Hepatocyte (in vitro differentiated cells): Measurements from ENCODE around the gene MFSD2A. TPM values are rescaled to one million over a fixed set of nuclear protein-coding genes. Genes with fewer than 3 reads are reported as not detected.

Experiments used
- DNase-seq: peaks from one replicate; pipeline ENCODE4 v3.0.0-alpha.2; 2016; ENCODE audit warnings: low spot score
- H2AFZ ChIP-seq: fragments of 200-600 bp; sonication (generic); 2 replicates; pipeline ENCODE4 v1.6.0; 2016; ENCODE audit warnings: antibody characterized with exemption, mild to moderate bottlenecking
- H3K27ac ChIP-seq: fragments of 200-600 bp; sonication (generic); 2 replicates; pipeline ENCODE4 v1.5.1; 2016; ENCODE audit warnings: mild to moderate bottlenecking
- H3K27me3 ChIP-seq: fragments of 200-600 bp; sonication (generic); 2 replicates; pipeline ENCODE4 v1.6.1; 2016
- H3K36me3 ChIP-seq: fragments of 200-600 bp; sonication (generic); replicated peaks from 2 replicates; pipeline ENCODE4 v1.5.1; 2016; ENCODE audit warnings: low read depth; ENCODE audit not compliant: insufficient read depth
- H3K4me1 ChIP-seq: fragments of 200-600 bp; sonication (generic); 2 replicates; pipeline ENCODE4 v1.5.1; 2016; ENCODE audit warnings: mild to moderate bottlenecking, moderate library complexity; ENCODE audit not compliant: insufficient read depth
- H3K4me2 ChIP-seq: fragments of 200-600 bp; sonication (generic); 2 replicates; pipeline ENCODE4 v1.6.0; 2016
- H3K4me3 ChIP-seq: fragments of 200-600 bp; sonication (generic); 2 replicates; pipeline ENCODE4 v1.5.1; 2016; ENCODE audit warnings: mild to moderate bottlenecking
- H3K79me2 ChIP-seq: fragments of 200-600 bp; sonication (generic); 2 replicates; pipeline ENCODE4 v1.6.0; 2017; ENCODE audit warnings: mild to moderate bottlenecking
- H3K9me2 ChIP-seq: fragments of 200-600 bp; sonication (generic); replicated peaks from 2 replicates; pipeline ENCODE4 v1.6.0; 2017; ENCODE audit warnings: mild to moderate bottlenecking; ENCODE audit not compliant: insufficient read depth
- H3K9me3 ChIP-seq: fragments of 200-600 bp; sonication (generic); 2 replicates; pipeline ENCODE4 v1.5.1; 2016; ENCODE audit warnings: low read depth, mild to moderate bottlenecking
- H4K20me1 ChIP-seq: fragments of 200-600 bp; sonication (generic); 2 replicates; pipeline ENCODE4 v1.6.0; 2016; ENCODE audit warnings: mild to moderate bottlenecking; ENCODE audit not compliant: insufficient read depth, poor library complexity, severe bottlenecking
- CTCF ChIP-seq: fragments of 200-600 bp; sonication (generic); IDR thresholded peaks from 2 replicates; pipeline ENCODE4 v1.5.1; 2016; ENCODE audit warnings: antibody characterized with exemption, mild to moderate bottlenecking; ENCODE audit not compliant: poor library complexity
- EZH2 ChIP-seq: fragments of 200-600 bp; sonication (generic); IDR thresholded peaks from 2 replicates; pipeline ENCODE4 v1.6.1; 2016; ENCODE audit warnings: antibody characterized with exemption, mild to moderate bottlenecking, borderline replicate concordance
- EZH2phosphoT487 ChIP-seq: fragments of 200-600 bp; sonication (generic); IDR thresholded peaks from one replicate; pipeline ENCODE4 v1.6.1; 2018; ENCODE audit warnings: antibody characterized with exemption, mild to moderate bottlenecking, low read depth, moderate library complexity; ENCODE audit not compliant: unreplicated experiment, severe bottlenecking
- WGBS: methylation state at CpG from one replicate; pipeline ENCODE4 v1.1.6; 2016; ENCODE audit warnings: low lambda C conversion rate; ENCODE audit errors: missing lambda C conversion rate; 5-methylcytosine and 5-hydroxymethylcytosine counted together
- polyA plus RNA-seq: library from polyadenylated mRNA; unstranded; fragments of >200 nt; fragmentation: Nextera tagmentation; extraction: Ambion mirVana; gene quantifications from 2 replicates; pipeline ENCODE4 v1.2.1, GENCODE V29; 2016
- total RNA-seq: library from RNA; depleted of rRNA; stranded (reverse); fragments of >200 nt; gene quantifications from 2 replicates; pipeline ENCODE4 v1.2.3, GENCODE V29; 2014

Gene MFSD2A
- total and polyA plus RNA-seq, 2 experiments from 2014 or later, result 4.8 to 9.8 TPM

- TF ChIP-seq EZH2phosphoT487, result no peak
- no peak for TF ChIP-seq EZH2
- no peak for TF ChIP-seq CTCF
- WGBS, result 71% methylated on average over 4 of the region's 4 CpGs
- Histone ChIP-seq H2AFZ (no peak overlapping the region), H3K4me1 (no peaks in the 10 kb centered on the region), H3K79me2 (no peaks in the 10 kb centered on the region), H3K9me3 (no peaks in the 10 kb centered on the region), H3K4me2 (no peak overlapping the region), H3K9me2 (no peaks in the 10 kb centered on the region), H3K4me3 (no peak overlapping the region), H3K27me3 (no peaks in the 10 kb centered on the region), H3K36me3 (no peaks in the 10 kb centered on the region), H4K20me1 (no peaks in the 10 kb centered on the region), H3K27ac (peak overlapping the region; percentile 56)
- DNase-seq, result no peak
Observed at GRCh38 chr1:39947260-39947659, 7.7 kb upstream of the MFSD2A start.

GRCh38 chr1:39949891-39950290, 5.1 kb upstream of the MFSD2A start:
- Histone ChIP-seq H3K9me2 (no peaks in the 10 kb centered on the region), H3K27ac (no peak overlapping the region), H4K20me1 (no peaks in the 10 kb centered on the region), H3K36me3 (no peaks in the 10 kb centered on the region), H3K4me3 (no peak overlapping the region), H3K9me3 (no peaks in the 10 kb centered on the region), H3K4me2 (no peak overlapping the region), H3K79me2 (no peaks in the 10 kb centered on the region), H3K4me1 (peaks cover 3% of the 10 kb centered on the region), H3K27me3 (no peaks in the 10 kb centered on the region), H2AFZ (no peak overlapping the region)
- 72% methylated on average over 2 of the region's 2 CpGs for WGBS
- DNase-seq, result no peak
- TF ChIP-seq CTCF (no peak), EZH2phosphoT487 (no peak), EZH2 (no peak)

GRCh38 chr1:39951926-39952325, 3.0 kb upstream of the MFSD2A start:
- no peaks in the 10 kb centered on the region for H3K36me3 ChIP-seq
- no peaks in the 10 kb centered on the region for H3K9me3 ChIP-seq
- no peak overlapping the region for H3K4me2 ChIP-seq
- no peak overlapping the region for H3K27ac ChIP-seq
- H3K27me3 ChIP-seq, result no peaks in the 10 kb centered on the region
- peaks cover 11% of the 10 kb centered on the region for H3K4me1 ChIP-seq
- no peaks in the 10 kb centered on the region for H3K9me2 ChIP-seq
- H2AFZ ChIP-seq, result no peak overlapping the region
- no peak for DNase-seq
- no peak overlapping the region for H3K4me3 ChIP-seq
- H3K79me2 ChIP-seq, result no peaks in the 10 kb centered on the region
- 85% methylated on average over 3 of the region's 3 CpGs for WGBS
- no peaks in the 10 kb centered on the region for H4K20me1 ChIP-seq
- no peak for TF ChIP-seq EZH2
- no peak for TF ChIP-seq CTCF
- TF ChIP-seq EZH2phosphoT487, result no peak
